HCT116 (cell line): ENCODE measurements around the gene SEMA4A. TPM values are rescaled to one million over a fixed set of nuclear protein-coding genes. Genes with fewer than 3 reads are reported as not detected.

Experiments used
- ATAC-seq: fragments of 200-7000 bp; cut with Tn5 transposase; 2 replicates; pipeline ENCODE4 v1.9.1; 2020; ENCODE audit warnings: mild to moderate bottlenecking, moderate library complexity
- BruUV-seq: library from RNA; stranded (reverse); fragments of 400-500 nt; replicated peaks from 2 replicates; lab custom pipeline; 2021; lab: Mats Ljungman, UMichigan
- CTCF ChIA-PET: fragments of 300-600 bp; sonication (Branson Sonifier 250); formaldehyde crosslinking; loops from one replicate; lab custom pipeline; 2021; ENCODE audit warnings: antibody characterized with exemption; lab: Charles Lee
- POLR2A ChIA-PET: fragments of 300-600, 350-600 bp; sonication (Branson Sonifier 250); formaldehyde crosslinking; loops from one replicate; lab custom pipeline; 2021; ENCODE audit warnings: antibody characterized with exemption; lab: Charles Lee
- RAD21 ChIA-PET, 2 experiments: fragments of 300-600 bp; sonication (Branson Sonifier 250); formaldehyde crosslinking; loops; one replicate each; lab custom pipeline; 2023; ENCODE audit warnings: low total read pairs in 2 of 2; ENCODE audit not compliant: uncharacterized antibody in 2 of 2, unreplicated experiment in 2 of 2, low non-redundant PET in 1 of 2; lab: Charles Lee
- DNase-seq: peaks from one replicate; pipeline ENCODE4 v3.0.0-alpha.2; 2010; ENCODE audit warnings: low read depth, low spot score
- H2AFZ ChIP-seq: fragments of 200-600 bp; shearing (Covaris generic), sonication (generic); 2 replicates; pipeline ENCODE4 v1.6.1; 2017; ENCODE audit warnings: low read depth, mixed run types, mixed read lengths, antibody characterized with exemption, low read length; ENCODE audit not compliant: poor library complexity, severe bottlenecking
- H3K27ac ChIP-seq: 2 replicates; pipeline ENCODE4 v1.5.1; 2012; ENCODE audit warnings: low read depth, low read length
- H3K27me3 ChIP-seq: fragments of 200-600 bp; sonication (generic); 2 replicates; pipeline ENCODE4 v1.6.1; 2016; ENCODE audit warnings: mixed run types, low read length, mixed read lengths; ENCODE audit not compliant: insufficient read depth
- H3K36me3 ChIP-seq, 2 experiments: fragments of 200-500 bp in 1 of 2; fragments of 200-600 bp in 1 of 2; sonication (Bioruptor generic) in 1 of 2; sonication (generic) in 1 of 2; 2 replicates each; pipeline versions ENCODE4 v1.5.1 to v1.6.1; 2014 to 2016; ENCODE audit warnings: low read length in 2 of 2, inconsistent platforms in 1 of 2, mixed read lengths in 1 of 2, mixed run types in 1 of 2; ENCODE audit not compliant: insufficient read depth in 2 of 2, control insufficient read depth in 1 of 2
- H3K4me1 ChIP-seq, 2 experiments: fragments of 200-600 bp in 1 of 2; sonication (generic) in 1 of 2; 2 replicates each; pipeline versions ENCODE4 v1.5.1 to v1.6.1; 2012 to 2017; ENCODE audit warnings: low read length in 2 of 2, inconsistent platforms in 1 of 2, mild to moderate bottlenecking in 1 of 2, mixed read lengths in 1 of 2, mixed run types in 1 of 2, moderate library complexity in 1 of 2; ENCODE audit not compliant: insufficient read depth in 2 of 2, control insufficient read depth in 1 of 2
- H3K4me2 ChIP-seq: fragments of 200-600 bp; sonication (generic); 2 replicates; pipeline ENCODE4 v1.6.1; 2017; ENCODE audit warnings: mixed run types, low read length, mixed read lengths
- H3K4me3 ChIP-seq, 2 experiments: fragments of 200-600 bp in 1 of 2; sonication (generic) in 1 of 2; replicated peaks in 1 of 2; 2 replicates each; pipeline ENCODE4 v1.5.1; 2011 to 2016; ENCODE audit warnings: low read length in 2 of 2, control low read depth in 1 of 2, low read depth in 1 of 2, mild to moderate bottlenecking in 1 of 2, mixed read lengths in 1 of 2, mixed run types in 1 of 2
- H3K79me2 ChIP-seq: fragments of 200-600 bp; sonication (generic); 2 replicates; pipeline ENCODE4 v1.6.1; 2017; ENCODE audit warnings: mild to moderate bottlenecking, mixed run types, low read length, moderate library complexity, mixed read lengths; ENCODE audit not compliant: insufficient read depth
- H3K9ac ChIP-seq: fragments of 200-600 bp; sonication (generic); 2 replicates; pipeline ENCODE4 v1.6.1; 2016; ENCODE audit warnings: low read length, mixed read lengths
- H3K9me2 ChIP-seq: fragments of 200-600 bp; sonication (generic), shearing (Covaris generic); 2 replicates; pipeline ENCODE4 v1.6.1; 2017; ENCODE audit warnings: mixed run types, mild to moderate bottlenecking, moderate library complexity; ENCODE audit not compliant: insufficient read depth
- H3K9me3 ChIP-seq, 2 experiments: fragments of 200-500 bp in 1 of 2; fragments of 200-600 bp in 1 of 2; sonication (Bioruptor generic) in 1 of 2; sonication (generic) in 1 of 2; 2 replicates each; pipeline ENCODE4 v1.6.1; 2014 to 2017; ENCODE audit warnings: low read length in 2 of 2, mixed read lengths in 2 of 2, inconsistent platforms in 1 of 2, low read depth in 1 of 2, mild to moderate bottlenecking in 1 of 2, mixed run types in 1 of 2, moderate library complexity in 1 of 2; ENCODE audit not compliant: control insufficient read depth in 1 of 2, insufficient read depth in 1 of 2
- H4K20me1 ChIP-seq: fragments of 200-600 bp; sonication (generic), shearing (Covaris generic); 2 replicates; pipeline ENCODE4 v1.6.1; 2017; ENCODE audit warnings: mixed run types, mild to moderate bottlenecking, moderate library complexity; ENCODE audit not compliant: insufficient read depth
- EZH2 ChIP-seq: fragments of 200-600 bp; sonication (generic); IDR thresholded peaks from 2 replicates; pipeline ENCODE4 v1.6.1; 2017; ENCODE audit warnings: antibody characterized with exemption, mixed run types
- EZH2phosphoT487 ChIP-seq: fragments of 200-600 bp; IDR thresholded peaks from 2 replicates; pipeline ENCODE4 v1.6.1; 2018; ENCODE audit warnings: antibody characterized with exemption, borderline replicate concordance
- MAX ChIP-seq: IDR thresholded peaks from 2 replicates; pipeline ENCODE4 v1.6.1; 2012
- POLR2A ChIP-seq: IDR thresholded peaks from 2 replicates; pipeline ENCODE4 v1.7.0; 2011; ENCODE audit warnings: borderline replicate concordance; ENCODE audit not compliant: insufficient read depth, insufficient read length; ENCODE audit errors: extremely low read depth
- SP1 ChIP-seq: IDR thresholded peaks from 2 replicates; pipeline ENCODE4 v1.6.1; 2012; ENCODE audit warnings: low read depth
- SRF ChIP-seq: IDR thresholded peaks from 2 replicates; pipeline ENCODE4 v1.6.1; 2012; ENCODE audit warnings: low read depth
- TCF7L2 ChIP-seq: IDR thresholded peaks from 2 replicates; pipeline ENCODE4 v1.7.0; 2011; ENCODE audit warnings: borderline replicate concordance, inconsistent platforms; ENCODE audit not compliant: insufficient read depth, insufficient read length; ENCODE audit errors: extremely low read depth
- intact Hi-C: fragments of 100-400 bp; cut with micrococcal nuclease; formaldehyde crosslinking; loops from 2 replicates; pipeline ENCODE4 v1.10.0; 2022
- total RNA-seq: library from RNA; stranded (reverse); gene quantifications from one replicate; pipeline ENCODE4 v1.2.1, GENCODE V29; 2021; ENCODE audit not compliant: unreplicated experiment
- TF ChIP-seq, protein P1 (sequence below): IDR thresholded peaks from 2 replicates; pipeline ENCODE4 v1.6.1; 2012
- TF ChIP-seq, protein P2 (sequence below): IDR thresholded peaks from 2 replicates; pipeline ENCODE4 v1.6.1; 2011; ENCODE audit warnings: mild to moderate bottlenecking, low read length, moderate library complexity; ENCODE audit not compliant: insufficient replicate concordance; ENCODE audit errors: extremely low read depth

Gene SEMA4A
- total RNA-seq, 1 experiment from 2014 or later = 0.39 TPM

DNA sequence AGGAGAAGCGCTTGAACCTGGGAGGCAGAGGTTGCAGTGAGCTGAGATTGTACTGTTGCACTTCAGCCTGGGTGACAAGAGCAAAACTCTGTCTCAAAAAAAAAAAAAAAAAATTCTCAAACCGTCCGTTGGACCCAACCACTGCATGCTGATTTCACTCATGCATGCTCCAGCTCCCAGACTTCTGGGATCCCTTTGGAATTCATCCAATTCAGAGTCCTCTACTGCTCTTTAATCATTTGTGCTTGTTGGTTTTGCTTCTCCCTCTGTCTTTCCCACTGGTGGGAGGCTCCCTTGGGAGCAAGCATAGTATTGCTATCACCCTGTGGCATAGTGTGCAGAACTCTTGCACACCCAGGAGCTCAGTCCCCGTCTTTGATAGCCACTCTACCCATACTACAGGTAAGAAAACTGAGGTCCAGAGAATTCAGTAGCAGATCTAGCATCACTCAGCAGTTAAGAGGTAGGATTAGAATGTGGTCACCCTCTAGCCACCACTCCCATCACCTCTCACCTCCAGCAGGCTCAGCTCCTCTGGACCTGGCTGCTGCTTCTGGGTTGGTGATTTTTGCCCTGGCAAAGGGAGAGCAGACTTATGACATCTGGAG lies 41.9 kb upstream of the SEMA4A start:
- no peak overlapping the region for H3K27ac ChIP-seq
- ATAC-seq (no peak), DNase-seq (no peak)
- no peak overlapping the region for H3K4me3 ChIP-seq
- H3K4me1 ChIP-seq = peaks cover 50 to 77% of the 10 kb centered on the region in 2 experiments
- no peaks in the 10 kb centered on the region for H3K9me3 ChIP-seq
- no peak for TF ChIP-seq POLR2A
- TF ChIP-seq SP1 = no peak
- no peak for TF ChIP-seq TCF7L2
- no peak for TF ChIP-seq SRF
- no peak for TF ChIP-seq MAX
- no peak for TF ChIP-seq EZH2phosphoT487
- TF ChIP-seq EZH2 = no peak
- TF ChIP-seq, protein P1, sequence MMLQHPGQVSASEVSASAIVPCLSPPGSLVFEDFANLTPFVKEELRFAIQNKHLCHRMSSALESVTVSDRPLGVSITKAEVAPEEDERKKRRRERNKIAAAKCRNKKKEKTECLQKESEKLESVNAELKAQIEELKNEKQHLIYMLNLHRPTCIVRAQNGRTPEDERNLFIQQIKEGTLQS = no peak
- TF ChIP-seq, protein P2, sequence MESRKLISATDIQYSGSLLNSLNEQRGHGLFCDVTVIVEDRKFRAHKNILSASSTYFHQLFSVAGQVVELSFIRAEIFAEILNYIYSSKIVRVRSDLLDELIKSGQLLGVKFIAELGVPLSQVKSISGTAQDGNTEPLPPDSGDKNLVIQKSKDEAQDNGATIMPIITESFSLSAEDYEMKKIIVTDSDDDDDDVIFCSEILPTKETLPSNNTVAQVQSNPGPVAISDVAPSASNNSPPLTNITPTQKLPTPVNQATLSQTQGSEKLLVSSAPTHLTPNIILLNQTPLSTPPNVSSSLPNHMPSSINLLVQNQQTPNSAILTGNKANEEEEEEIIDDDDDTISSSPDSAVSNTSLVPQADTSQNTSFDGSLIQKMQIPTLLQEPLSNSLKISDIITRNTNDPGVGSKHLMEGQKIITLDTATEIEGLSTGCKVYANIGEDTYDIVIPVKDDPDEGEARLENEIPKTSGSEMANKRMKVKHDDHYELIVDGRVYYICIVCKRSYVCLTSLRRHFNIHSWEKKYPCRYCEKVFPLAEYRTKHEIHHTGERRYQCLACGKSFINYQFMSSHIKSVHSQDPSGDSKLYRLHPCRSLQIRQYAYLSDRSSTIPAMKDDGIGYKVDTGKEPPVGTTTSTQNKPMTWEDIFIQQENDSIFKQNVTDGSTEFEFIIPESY = no peak
- POLR2A ChIA-PET = interaction anchor here (4.9 to 5.3 kb wide), 2 partner anchors 8 to 13 kb away, joined by 28 to 50 read pairs; no protein-coding TSS in a partner anchor
- H3K9me2 ChIP-seq = no peaks in the 10 kb centered on the region
- intact Hi-C loops = no loop called here
- RAD21 ChIA-PET = no interaction called here
- H3K79me2 ChIP-seq = peaks cover 19% of the 10 kb centered on the region
- CTCF ChIA-PET = interaction anchor here (1.3 to 5.5 kb wide), 4 partner anchors 12 to 34 kb away, joined by 3 to 22 read pairs (median 6); no protein-coding TSS in a partner anchor
- no peak overlapping the region; the same call in 1 of the 2 replicates for H3K9ac ChIP-seq
- no peaks in the 10 kb centered on the region for H3K27me3 ChIP-seq
- H3K4me2 ChIP-seq = peak overlapping the region; percentile 47; the same call in 1 of the 2 replicates
- no peaks in the 10 kb centered on the region for H3K36me3 ChIP-seq
- no peaks in the 10 kb centered on the region; the same call in 1 of the 2 replicates for H4K20me1 ChIP-seq
- no peak overlapping the region for H2AFZ ChIP-seq
- no TSS peak for BruUV-seq
